Left cardiac atrium (tissue), 4 donors: ENCODE measurements around the gene PLEKHM1. TPM values are rescaled to one million over a fixed set of nuclear protein-coding genes. Genes with fewer than 3 reads are reported as not detected.

Source experiments
- ATAC-seq, 2 donors: fragments of 200-7000 bp; cut with Tn5 transposase; one replicate each; pipeline ENCODE4 v1.9.1; 2020; ENCODE audit warnings: mild to moderate bottlenecking in 2 of 2, moderate library complexity in 2 of 2
- DNase-seq: peaks from one replicate; pipeline ENCODE4 v3.0.0-alpha.2; 2020
- intact Hi-C, 2 donors: fragments of 100-400 bp; cut with DNase I; formaldehyde crosslinking; loops; one replicate each; pipeline versions ENCODE4 v1.14.1 to v1.15.1; 2022 to 2023
- total RNA-seq, 2 donors: library from RNA; stranded (reverse); fragmentation: NEBNext Ultra II Directional; extraction: Animal tissue kit (Norgen Biotek cat#: 25700); gene quantifications; one replicate each; pipeline ENCODE4 v1.2.1, GENCODE V29; 2021
- donor health status: DM: no; HTN: yes; CAD: no.
- donor health status: DM: no; HTN: yes; CAD: no; lungs with severe emphysema.
- donor health status: DM: yes; HTN: yes; CAD: no.
- donor health status: Dilated cardiomyopathy.

Gene PLEKHM1
- total RNA-seq, 2 donors from 2014 or later: 31.3 to 33.6 TPM

DNA sequence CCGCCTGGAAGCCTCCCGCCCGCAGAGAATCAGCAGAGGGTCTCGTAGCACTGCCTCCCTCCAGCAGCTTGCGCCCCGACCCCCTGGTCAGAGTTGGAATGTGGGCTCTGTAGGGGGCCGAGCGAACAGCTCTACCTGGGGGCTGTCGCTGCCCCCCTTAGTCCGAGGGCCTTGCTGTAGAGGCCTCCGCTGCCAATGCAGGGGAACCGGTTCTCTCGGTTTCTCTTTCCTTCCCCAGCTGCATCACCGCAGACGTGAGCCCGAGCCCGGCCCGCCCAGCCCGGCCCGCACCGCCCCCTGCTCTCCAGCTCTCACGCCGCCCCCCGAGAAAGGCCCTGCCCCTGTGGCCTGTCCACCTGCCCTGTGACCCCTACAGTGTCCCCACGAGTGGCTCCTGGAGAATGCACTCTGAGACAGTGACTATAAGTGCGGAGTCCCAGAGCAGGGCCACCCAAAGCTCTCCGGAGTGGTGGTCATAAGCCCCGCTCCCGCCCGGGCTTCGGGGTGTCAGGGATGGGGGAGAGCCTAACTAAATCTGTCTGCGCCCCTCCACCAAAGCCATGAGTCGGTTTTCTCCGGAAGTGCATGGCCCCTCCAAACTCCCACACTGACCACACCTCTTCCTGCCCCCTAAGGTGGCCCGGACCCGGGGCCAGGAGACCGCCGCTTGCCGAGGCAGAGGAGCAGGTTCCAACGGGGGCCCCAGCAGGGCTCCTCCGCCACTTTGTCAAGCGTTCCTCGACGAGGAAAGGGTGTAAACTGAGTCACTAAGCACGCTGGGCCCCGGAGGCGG lies 59.6 kb downstream of the PLEKHM1 start:
- ATAC-seq: peak in 1 of 2 donors; percentile 2
- no peak for DNase-seq
- intact Hi-C loops: no loop called here

- ATAC-seq: no peak
- intact Hi-C loops: no loop called here
- DNase-seq: no peak
These were observed 60.3 kb downstream of the PLEKHM1 start for GRCh38 chr17:45430006-45430737.

DNA sequence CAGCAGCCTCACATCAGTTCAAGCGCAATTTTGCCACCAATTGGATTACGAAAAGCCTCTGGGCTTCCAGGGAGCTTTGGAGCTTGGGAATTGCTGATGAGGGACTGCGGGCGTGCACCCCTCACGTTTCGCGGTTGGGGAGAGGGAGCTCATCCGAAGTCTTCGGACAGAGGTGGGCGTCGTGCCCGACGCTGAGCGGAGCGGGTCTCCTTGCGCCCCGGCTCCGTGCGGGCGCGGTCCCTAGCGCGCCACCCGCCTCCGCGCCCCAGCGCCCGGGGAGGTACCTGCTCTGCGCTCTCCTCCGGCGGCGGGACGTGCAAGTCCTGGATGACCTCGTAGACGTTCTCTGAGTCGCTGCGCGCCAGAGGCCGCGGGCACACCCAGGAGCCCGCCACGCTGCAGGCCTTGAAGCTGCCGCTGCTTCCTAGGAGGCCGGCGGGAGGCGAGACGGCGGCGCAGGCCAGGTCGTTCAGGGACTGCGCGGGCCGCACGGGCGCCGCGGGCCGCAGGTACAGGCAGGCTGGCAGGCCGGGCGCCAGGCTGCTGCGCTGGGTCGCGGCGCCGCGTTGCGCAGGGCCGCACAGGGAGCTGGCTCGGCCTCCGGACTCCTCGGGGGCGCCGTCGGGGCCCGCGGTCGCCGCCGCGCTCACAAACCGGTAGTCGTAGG lies 61.0 kb downstream of the PLEKHM1 start:
- DNase-seq (no peak), ATAC-seq (no peak)
- intact Hi-C loops: no loop called here

GRCh38 chr17:45428931-45429338 lies 61.6 kb downstream of the PLEKHM1 start:
- intact Hi-C loops: no loop called here
- no peak for ATAC-seq
- DNase-seq: no peak

DNA sequence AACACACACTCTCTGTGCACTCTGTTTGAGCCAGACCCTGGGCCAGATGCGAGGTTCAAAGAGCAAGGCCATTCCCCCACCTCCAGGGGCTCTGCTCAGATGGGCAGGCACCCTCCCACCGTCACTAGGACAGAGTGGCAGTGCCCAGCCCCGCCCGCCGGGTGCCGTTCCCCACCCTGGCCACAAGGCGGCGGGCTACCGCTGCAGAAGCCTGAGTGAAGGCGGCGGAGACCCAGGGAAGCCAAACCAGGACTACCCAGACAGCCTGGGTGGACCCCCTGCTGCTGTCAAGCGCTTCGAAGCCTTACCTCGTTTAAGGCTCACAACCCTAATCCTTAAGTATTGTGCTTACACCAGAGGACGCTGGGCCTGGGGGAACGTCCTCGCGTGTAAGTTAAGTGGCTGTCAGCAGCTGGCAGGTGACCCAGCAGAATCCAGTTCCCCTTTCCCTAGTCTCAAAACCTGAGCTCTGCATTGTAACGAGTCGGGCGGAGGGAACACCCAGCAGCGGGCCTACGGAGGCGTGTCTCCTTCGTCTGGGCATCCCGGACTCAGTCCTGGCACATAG lies 62.4 kb downstream of the PLEKHM1 start:
- ATAC-seq: peak; percentile 55 to 68
- DNase-seq: peak; percentile 74
- intact Hi-C loops: no loop called here

- intact Hi-C loops: no loop called here
- ATAC-seq (no peak), DNase-seq (no peak)
These were observed 63.2 kb downstream of the PLEKHM1 start for GRCh38 chr17:45427181-45427835.

DNA sequence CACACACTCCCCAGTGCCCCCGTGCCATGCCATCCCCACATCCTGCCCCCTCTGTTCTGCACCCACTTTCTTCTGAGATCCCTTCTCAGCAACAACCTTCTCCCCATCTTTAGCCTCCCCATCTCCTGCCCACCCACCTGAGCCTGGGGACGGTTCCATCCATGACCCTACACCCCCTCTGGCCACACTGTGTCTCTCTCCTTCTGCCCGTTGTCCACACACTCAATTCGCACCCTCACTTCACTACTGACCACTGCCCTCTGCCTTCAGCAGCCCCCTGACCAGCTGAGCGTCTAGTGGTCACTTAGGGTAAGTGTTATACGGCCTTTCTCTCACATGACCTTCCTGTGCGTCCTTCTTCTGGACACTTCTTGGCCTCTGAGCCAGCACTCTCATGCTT lies 64.0 kb downstream of the PLEKHM1 start:
- DNase-seq (no peak), ATAC-seq (no peak)
- intact Hi-C loops: no loop called here

- DNase-seq: no peak
- intact Hi-C loops: no loop called here
These were observed 64.5 kb downstream of the PLEKHM1 start for GRCh38 chr17:45425984-45426413.

DNA sequence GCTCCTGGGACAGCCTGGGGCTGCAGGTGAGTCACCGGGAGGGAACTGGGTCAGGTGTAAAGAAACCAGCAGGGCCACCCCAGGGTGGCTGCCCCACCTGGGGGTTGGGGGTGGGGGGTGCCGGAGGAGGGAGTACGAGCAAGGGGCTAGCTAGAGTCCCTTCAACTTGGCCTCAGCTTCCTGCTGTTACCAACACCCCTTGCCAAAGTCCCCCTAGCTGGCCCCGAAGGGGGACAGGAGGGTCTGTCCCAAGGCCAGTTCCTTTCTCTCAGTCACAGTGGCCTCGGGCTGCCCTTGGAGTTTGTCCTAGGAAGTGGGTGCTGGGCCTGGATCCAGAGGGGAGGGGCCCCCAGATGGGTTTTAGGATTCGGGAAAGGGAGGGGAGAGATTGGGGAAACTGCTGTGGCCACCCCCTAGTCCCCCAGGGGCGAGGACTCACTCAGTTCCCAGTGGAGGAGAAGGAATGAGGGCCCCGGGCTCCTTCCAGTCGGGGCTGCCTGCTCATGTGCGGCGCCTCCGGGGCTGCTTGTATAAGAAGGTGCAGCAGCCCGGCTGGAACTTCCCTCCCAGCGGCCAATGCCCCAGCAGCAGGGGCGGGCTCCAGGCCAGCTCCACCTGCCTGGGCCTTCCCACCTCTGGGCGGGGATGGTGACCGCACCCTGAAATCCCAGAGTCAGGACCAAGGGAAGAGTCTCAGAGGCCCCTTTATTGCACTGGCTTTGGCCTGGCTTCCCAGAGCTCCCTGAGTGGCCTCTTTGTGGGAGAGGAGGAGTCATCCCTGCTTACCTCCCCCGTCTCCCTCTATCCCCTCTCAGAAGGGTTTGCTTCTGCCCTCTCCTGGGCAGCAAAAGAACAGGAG lies 65.2 kb downstream of the PLEKHM1 start:
- DNase-seq (peak; percentile 63), ATAC-seq (peak; percentile 73 to 79)
- intact Hi-C loops: no loop called here

More at GRCh38 chr17:45425984-45426413, 64.5 kb downstream of the PLEKHM1 start:
- no peak for ATAC-seq

DNA sequence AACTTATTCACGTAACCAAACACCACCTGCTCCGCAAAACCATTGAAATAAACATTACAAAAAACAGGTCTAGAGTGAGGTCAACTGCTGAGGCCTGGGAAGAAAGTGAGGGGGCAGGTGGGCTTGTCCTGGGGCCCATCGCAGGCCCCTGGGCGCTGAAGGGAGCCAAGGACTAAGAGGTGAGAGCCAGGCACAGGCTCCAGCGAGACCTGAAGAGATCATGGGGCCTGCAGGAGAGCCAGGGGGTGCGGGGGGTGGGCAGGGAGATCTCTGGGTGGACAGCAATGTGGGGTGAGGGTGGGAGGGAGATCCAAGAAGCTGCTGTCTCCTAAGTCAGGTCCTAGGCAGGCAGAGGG lies 65.8 kb downstream of the PLEKHM1 start:
- no peak for DNase-seq
- intact Hi-C loops: no loop called here
- no peak for ATAC-seq

DNA sequence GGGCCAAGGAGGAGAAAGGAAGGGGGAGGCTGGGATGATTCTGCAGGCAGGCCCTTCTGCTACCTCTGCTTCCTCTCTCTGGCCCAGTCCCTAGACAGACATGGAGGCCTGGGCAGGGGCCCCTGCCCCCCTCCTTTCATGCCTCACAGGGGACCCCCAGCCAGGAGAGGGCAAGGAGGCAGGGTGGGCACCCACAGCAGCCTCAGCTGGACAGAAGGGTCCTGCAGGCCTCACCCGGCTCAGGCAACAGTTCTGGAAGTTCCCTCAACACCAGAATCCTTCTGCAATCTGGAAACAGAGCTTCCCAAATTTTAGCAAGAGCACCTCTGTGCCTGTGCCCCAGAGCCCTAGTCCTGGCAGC lies 66.6 kb downstream of the PLEKHM1 start:
- no peak for ATAC-seq
- no peak for DNase-seq
- intact Hi-C loops: no loop called here

GRCh38 chr17:45423304-45423974 lies 67.1 kb downstream of the PLEKHM1 start:
- ATAC-seq (no peak), DNase-seq (no peak)
- intact Hi-C loops: no loop called here

GRCh38 chr17:45414990-45415881 lies 75.3 kb downstream of the PLEKHM1 start:
- intact Hi-C loops: no loop called here
- DNase-seq (no peak), ATAC-seq (no peak)

- DNase-seq: peak; percentile 55
- peak in 1 of 2 donors; percentile 49 for ATAC-seq
- intact Hi-C loops: no loop called here
These were observed 77.0 kb downstream of the PLEKHM1 start for GRCh38 chr17:45413498-45413923.

- DNase-seq: no peak
- peak in 1 of 2 donors; percentile 35 for ATAC-seq
- intact Hi-C loops: no loop called here
These were observed 79.0 kb downstream of the PLEKHM1 start for GRCh38 chr17:45411348-45412105.
